ENCODE results near the gene IFRD1. TPM values are rescaled to one million over a fixed set of nuclear protein-coding genes. Genes with fewer than 3 reads are reported as not detected.

Gene IFRD1
- total RNA-seq, 1 donor: 55.7 TPM

GRCh38 chr7:112423987-112424386 is 26.3 kb upstream of the IFRD1 start:
- DNase-seq (ENCODE audit: low read depth): no peak
- no peak overlapping the region for H3K4me3 ChIP-seq (ENCODE audit: low read depth, low read length)
- no peak for TF ChIP-seq CTCF (IDR thresholded peaks at IDR 0.05; ENCODE audit: insufficient read depth, low read depth, low read length)

- H3K4me3 ChIP-seq (ENCODE audit: low read depth, low read length): no peak overlapping the region
- TF ChIP-seq CTCF (IDR thresholded peaks at IDR 0.05; ENCODE audit: insufficient read depth, low read depth, low read length): no peak
- DNase-seq (ENCODE audit: low read depth): no peak
Measured at GRCh38 chr7:112427984-112428383, 22.3 kb upstream of the IFRD1 start.

- no peak overlapping the region for H3K4me3 ChIP-seq (ENCODE audit: low read depth, low read length)
- TF ChIP-seq CTCF (IDR thresholded peaks at IDR 0.05; ENCODE audit: insufficient read depth, low read depth, low read length): no peak
- no peak for DNase-seq (ENCODE audit: low read depth)
Measured at GRCh38 chr7:112428715-112429114, 21.5 kb upstream of the IFRD1 start.

GRCh38 chr7:112430649-112431048 is 19.6 kb upstream of the IFRD1 start:
- H3K4me3 ChIP-seq (ENCODE audit: low read depth, low read length): no peak overlapping the region
- no peak for DNase-seq (ENCODE audit: low read depth)
- no peak for TF ChIP-seq CTCF (IDR thresholded peaks at IDR 0.05; ENCODE audit: insufficient read depth, low read depth, low read length)

GRCh38 chr7:112431803-112432202 is 18.5 kb upstream of the IFRD1 start:
- no peak for DNase-seq (ENCODE audit: low read depth)
- TF ChIP-seq CTCF (IDR thresholded peaks at IDR 0.05; ENCODE audit: insufficient read depth, low read depth, low read length): no peak
- H3K4me3 ChIP-seq (ENCODE audit: low read depth, low read length): no peak overlapping the region

- DNase-seq (ENCODE audit: low read depth): no peak
- no peak for TF ChIP-seq CTCF (IDR thresholded peaks at IDR 0.05; ENCODE audit: insufficient read depth, low read depth, low read length)
- no peak overlapping the region for H3K4me3 ChIP-seq (ENCODE audit: low read depth, low read length)
Measured at GRCh38 chr7:112433289-112433688, 17.0 kb upstream of the IFRD1 start.

GRCh38 chr7:112437072-112437471 is 13.2 kb upstream of the IFRD1 start:
- DNase-seq (ENCODE audit: low read depth): no peak
- H3K4me3 ChIP-seq (ENCODE audit: low read depth, low read length): no peak overlapping the region
- TF ChIP-seq CTCF (IDR thresholded peaks at IDR 0.05; ENCODE audit: insufficient read depth, low read depth, low read length): no peak
